ENCODE results near the gene ISM1. TPM values are rescaled to one million over a fixed set of nuclear protein-coding genes. Genes with fewer than 3 reads are reported as not detected.

Gene ISM1
- polyA plus RNA-seq (2012; ENCODE audit: missing spikeins), result not detected

DNA sequence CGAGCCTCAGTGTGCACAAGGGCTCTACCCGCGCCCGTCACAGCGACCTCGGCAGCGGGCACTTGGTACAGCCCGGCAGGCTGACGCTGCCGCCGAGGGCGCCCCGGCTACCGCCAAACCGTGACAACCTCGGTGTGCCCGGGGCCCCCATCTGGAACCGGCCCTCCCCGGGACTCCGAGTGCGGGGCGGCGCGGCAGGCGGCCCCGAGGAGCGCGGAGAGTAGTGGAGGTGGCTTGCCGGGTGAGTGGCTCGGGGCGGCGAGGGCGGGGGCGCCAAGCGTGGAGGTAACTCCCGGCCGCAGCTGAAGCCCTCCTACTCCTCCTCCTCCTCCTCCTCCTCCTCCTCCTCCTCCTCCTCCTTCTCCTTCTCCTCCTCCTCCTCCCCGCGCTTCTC, at the start of gene ISM1:
TSS of gene ISM1 (plus strand) at position 371 of the 394 bp plus-strand sequence. CDS start 503 bp downstream, outside the sequence.
- FAIRE-seq, result no peak
- TF ChIP-seq POLR2AphosphoS5 (IDR thresholded peaks at IDR 0.05; ENCODE audit: low read depth, low read length) (no peak), POLR2A (IDR thresholded peaks at IDR 0.05; ENCODE audit: low read depth, low read length) (no peak), TAF1 (IDR thresholded peaks at IDR 0.05; ENCODE audit: borderline replicate concordance, low read depth, low read length) (no peak)
- peak; percentile 14 for DNase-seq (ENCODE audit: insufficient read length)

DNA sequence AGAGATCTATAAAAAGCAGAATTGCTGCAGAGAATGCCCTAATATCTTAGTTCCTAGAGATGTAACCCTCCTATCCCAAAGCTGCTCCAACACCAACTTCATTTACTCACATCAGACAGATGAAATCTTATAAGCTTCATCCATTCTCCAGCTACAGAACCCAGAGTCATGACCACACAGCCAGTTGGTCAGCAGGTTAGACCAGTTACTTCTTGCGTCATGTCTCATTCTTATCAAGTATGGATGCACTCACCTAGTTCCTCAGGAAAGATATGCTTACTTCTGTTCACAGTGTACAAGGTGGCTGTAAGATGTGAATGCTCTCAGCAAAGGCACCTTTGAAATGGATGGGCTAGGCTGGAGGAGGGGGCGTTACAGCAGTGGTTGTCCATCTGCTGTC, 47.9 kb upstream of the ISM1 start:
- TF ChIP-seq POLR2A (IDR thresholded peaks at IDR 0.05; ENCODE audit: low read depth, low read length), result no peak
- TF ChIP-seq POLR2AphosphoS5 (IDR thresholded peaks at IDR 0.05; ENCODE audit: low read depth, low read length), result no peak
- TF ChIP-seq TAF1 (IDR thresholded peaks at IDR 0.05; ENCODE audit: borderline replicate concordance, low read depth, low read length), result no peak
- FAIRE-seq (no peak), DNase-seq (ENCODE audit: insufficient read length) (no peak)

DNA sequence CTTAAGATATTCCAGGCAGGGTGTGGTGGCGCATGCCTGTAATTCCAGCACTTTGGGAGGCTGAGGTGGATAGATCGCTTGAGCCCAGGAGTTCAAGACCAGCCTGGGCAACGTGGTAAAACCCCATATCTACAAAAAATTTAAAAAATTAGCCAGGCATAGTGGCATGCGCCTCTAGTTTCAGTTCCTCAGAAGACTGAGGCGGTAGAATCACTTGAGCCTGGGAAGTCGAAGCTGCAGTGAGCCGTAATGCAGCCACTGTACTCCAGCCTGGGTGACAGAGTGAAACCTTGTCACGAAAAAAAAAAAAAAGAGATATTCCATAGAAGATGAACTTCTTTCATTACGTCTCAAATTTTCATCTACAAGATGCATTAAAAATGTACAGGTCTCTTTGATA, 46.7 kb upstream of the ISM1 start:
- no peak for DNase-seq (ENCODE audit: insufficient read length)
- TF ChIP-seq POLR2A (IDR thresholded peaks at IDR 0.05; ENCODE audit: low read depth, low read length), result no peak
- no peak for TF ChIP-seq POLR2AphosphoS5 (IDR thresholded peaks at IDR 0.05; ENCODE audit: low read depth, low read length)
- TF ChIP-seq TAF1 (IDR thresholded peaks at IDR 0.05; ENCODE audit: borderline replicate concordance, low read depth, low read length), result no peak
- no peak for FAIRE-seq

DNA sequence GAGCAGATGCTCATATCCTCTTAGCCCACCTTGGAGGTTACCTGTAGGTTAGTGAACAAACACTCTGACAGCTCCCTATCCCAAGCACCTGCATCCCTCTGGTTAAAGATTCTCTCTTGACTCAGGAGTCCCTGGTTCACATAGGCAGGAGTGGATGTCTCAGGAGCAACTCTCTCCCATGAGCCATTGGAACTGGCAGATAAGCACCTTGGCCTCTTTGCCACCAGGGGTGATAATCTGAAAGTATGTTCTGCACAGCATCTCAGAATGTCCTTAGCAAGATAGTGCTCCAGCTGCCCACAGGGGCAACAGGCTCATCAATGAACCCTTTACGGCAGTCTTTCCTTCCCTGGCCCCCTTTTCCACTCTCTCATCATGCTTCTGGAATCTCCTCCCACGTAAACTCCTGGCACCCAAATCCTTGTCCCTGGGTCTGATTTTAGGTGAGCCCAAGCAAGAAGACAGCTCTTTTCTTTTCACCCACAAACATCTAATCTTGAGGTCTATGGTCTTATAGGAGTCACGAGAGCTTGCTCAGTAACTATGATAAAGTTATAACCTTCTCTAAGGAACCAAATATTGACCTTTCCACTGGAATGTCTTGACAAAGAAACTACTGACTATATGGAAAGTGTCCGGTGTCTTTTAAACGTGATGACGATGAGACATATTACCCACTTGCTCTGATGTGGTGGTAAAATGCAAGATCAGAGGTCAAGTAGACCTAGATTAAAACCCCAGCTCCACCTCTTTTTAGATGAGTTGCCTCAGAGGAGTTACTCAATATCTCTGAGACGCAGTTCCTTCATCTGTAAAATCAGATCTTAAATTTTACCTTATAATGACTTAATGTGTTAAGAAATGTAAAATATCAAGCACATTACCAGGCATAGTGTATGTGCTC, 39.8 kb upstream of the ISM1 start:
- FAIRE-seq, result no peak
- no peak for DNase-seq (ENCODE audit: insufficient read length)
- no peak for TF ChIP-seq POLR2A (IDR thresholded peaks at IDR 0.05; ENCODE audit: low read depth, low read length)
- TF ChIP-seq POLR2AphosphoS5 (IDR thresholded peaks at IDR 0.05; ENCODE audit: low read depth, low read length), result no peak
- TF ChIP-seq TAF1 (IDR thresholded peaks at IDR 0.05; ENCODE audit: borderline replicate concordance, low read depth, low read length), result no peak

DNA sequence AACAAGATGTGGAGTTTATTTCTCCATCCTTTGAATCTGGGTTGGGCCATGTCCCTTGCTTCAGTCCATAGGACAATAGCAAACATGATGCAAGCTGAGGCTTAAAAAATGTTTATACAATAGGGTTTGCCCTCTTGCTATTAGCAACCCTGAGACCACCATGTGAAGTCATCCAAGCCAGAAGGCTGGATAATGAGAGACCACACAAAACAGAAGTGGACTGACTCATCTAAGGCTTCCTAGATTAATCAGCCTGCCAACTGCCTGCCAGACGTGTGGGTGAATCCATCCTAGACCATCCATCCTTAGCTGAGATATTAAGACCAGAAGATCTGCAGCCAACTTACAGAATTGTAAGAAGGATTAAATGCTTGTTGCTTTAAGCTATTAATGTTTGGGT, 38.1 kb upstream of the ISM1 start:
- TF ChIP-seq TAF1 (IDR thresholded peaks at IDR 0.05; ENCODE audit: borderline replicate concordance, low read depth, low read length) (no peak), POLR2A (IDR thresholded peaks at IDR 0.05; ENCODE audit: low read depth, low read length) (no peak)
- DNase-seq (ENCODE audit: insufficient read length) (no peak), FAIRE-seq (no peak)

DNA sequence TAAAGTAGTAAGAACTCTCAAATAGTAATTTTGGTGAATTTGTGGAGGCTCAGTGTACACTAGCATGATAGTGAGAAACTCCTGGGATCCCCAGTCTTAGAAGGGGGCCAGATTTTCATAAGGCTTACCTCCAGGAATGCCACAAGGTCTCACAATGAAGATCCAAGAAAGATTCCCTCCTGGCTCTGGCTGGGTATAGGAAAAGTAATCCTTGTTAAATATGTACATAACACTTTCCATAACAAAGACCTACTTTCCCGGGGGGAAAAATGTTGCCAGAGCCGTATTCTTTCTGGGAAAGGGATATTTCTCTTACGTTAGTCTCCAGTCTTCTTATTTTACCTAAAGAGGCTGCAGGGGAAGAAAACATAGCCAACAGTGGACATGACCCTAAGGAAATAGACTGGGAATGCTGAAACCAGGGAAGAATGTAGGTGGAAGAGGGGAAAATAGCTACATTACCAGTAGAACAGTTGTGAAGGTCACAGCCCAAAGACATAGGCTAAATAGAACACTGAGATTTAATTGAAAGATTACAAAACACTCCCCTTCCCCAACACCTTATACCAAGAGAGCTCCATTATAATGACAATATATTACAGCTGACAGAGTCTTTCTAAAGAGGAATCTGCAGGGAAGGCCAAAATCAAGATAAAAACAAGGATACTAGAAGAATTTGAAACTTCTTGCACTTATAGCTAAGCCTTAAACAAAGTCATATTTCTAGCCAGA, 34.9 kb upstream of the ISM1 start:
- no peak for TF ChIP-seq POLR2AphosphoS5 (IDR thresholded peaks at IDR 0.05; ENCODE audit: low read depth, low read length)
- no peak for TF ChIP-seq TAF1 (IDR thresholded peaks at IDR 0.05; ENCODE audit: borderline replicate concordance, low read depth, low read length)
- no peak for TF ChIP-seq POLR2A (IDR thresholded peaks at IDR 0.05; ENCODE audit: low read depth, low read length)
- DNase-seq (ENCODE audit: insufficient read length), result no peak
- no peak for FAIRE-seq

DNA sequence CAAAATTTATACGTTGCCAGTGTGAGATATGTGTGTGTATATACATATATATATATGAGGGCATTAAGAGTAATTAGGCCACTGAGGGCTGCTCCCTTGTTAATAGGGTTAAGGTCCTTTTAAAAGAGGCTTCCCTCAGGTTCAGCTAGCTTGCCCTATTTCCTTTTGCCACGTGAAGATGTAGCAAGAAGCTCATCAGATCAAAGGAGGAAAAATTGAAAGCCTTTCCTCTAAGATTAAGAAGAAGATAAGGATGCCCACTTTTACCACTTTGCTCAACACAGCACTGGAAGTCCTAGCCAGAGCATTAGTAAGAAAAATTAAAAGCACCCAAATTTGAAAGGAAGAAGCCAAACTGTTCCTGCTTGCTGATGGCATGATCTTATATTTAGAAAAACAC, 33.2 kb upstream of the ISM1 start:
- TF ChIP-seq POLR2AphosphoS5 (IDR thresholded peaks at IDR 0.05; ENCODE audit: low read depth, low read length) (no peak), POLR2A (IDR thresholded peaks at IDR 0.05; ENCODE audit: low read depth, low read length) (no peak), TAF1 (IDR thresholded peaks at IDR 0.05; ENCODE audit: borderline replicate concordance, low read depth, low read length) (no peak)
- no peak for DNase-seq (ENCODE audit: insufficient read length)
- FAIRE-seq, result no peak

DNA sequence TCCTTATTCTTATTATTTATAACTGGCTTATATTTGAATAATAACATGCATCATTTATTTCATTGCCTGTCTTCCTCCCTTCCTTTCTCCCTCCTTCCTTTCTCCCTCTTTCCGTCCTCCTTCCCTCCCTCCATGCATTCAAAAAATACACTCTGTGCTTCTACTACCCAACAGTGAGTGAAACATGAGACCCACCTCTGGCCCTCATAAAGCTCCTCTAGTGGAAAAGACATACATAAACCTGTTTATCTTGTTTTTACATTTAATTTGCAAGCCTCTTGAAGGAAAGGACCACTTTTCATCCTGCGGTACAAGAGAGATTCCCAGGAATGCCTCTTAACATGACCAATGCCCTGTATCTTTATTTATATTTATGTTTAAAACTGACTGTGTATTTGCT, 21.8 kb upstream of the ISM1 start:
- FAIRE-seq (no peak), DNase-seq (ENCODE audit: insufficient read length) (no peak)
- no peak for TF ChIP-seq POLR2AphosphoS5 (IDR thresholded peaks at IDR 0.05; ENCODE audit: low read depth, low read length)
- TF ChIP-seq POLR2A (IDR thresholded peaks at IDR 0.05; ENCODE audit: low read depth, low read length), result no peak
- no peak for TF ChIP-seq TAF1 (IDR thresholded peaks at IDR 0.05; ENCODE audit: borderline replicate concordance, low read depth, low read length)

DNA sequence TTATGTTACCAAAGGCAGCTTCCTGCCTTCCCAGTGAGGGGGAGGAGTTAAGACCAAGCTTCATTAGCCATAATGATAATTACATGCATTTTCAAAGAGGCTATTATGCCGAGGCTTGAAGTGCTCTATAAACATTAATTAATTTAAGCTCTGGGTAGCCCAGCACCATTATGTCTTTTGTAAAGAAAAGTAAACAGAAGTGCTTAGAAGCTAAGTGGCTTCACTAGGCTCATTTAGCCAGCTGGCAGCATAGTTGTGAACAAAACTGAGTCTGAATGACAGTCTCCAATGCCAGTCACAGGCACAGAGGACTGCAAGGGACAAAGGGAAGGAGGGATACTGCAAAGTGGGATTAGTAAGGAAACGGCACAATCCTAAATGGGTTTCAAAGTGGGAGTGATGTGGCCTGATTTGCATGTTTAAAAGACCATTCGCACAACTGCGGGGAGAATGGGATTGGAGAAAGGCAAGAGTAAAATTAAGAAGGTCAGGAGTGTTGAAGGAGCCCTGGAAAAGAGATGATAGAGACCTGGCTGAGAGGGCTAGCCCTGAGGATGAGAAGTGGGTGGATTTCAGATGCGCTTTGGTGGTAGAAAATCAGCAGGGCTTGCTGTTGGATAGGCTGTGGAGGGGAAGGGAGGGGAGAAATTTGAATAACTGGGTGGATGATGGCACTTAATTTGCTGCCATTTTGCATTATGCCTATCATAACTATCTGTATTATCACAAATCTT, 20.1 kb upstream of the ISM1 start:
- FAIRE-seq, result no peak
- TF ChIP-seq POLR2A (IDR thresholded peaks at IDR 0.05; ENCODE audit: low read depth, low read length) (no peak), TAF1 (IDR thresholded peaks at IDR 0.05; ENCODE audit: borderline replicate concordance, low read depth, low read length) (no peak), POLR2AphosphoS5 (IDR thresholded peaks at IDR 0.05; ENCODE audit: low read depth, low read length) (no peak)
- DNase-seq (ENCODE audit: insufficient read length), result no peak

DNA sequence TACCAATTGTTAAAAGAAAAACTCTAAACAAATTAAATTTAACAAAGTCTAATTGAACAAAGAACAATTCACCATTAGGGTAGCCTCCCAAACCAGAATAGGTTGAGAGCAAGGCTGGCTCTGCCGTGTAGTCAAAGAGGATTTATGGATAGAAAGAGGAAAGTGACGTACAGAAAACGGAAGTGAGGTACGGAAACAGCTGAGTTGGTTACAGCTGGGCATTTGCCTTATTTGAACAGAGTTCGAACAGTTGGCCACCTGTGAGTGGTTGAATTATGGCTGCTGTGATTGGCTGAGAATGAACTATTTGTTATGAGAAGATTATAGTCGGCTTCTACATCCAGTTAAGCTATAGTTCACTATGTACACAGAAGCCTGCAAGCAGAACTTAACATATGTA, 18.5 kb upstream of the ISM1 start:
- no peak for DNase-seq (ENCODE audit: insufficient read length)
- no peak for FAIRE-seq

DNA sequence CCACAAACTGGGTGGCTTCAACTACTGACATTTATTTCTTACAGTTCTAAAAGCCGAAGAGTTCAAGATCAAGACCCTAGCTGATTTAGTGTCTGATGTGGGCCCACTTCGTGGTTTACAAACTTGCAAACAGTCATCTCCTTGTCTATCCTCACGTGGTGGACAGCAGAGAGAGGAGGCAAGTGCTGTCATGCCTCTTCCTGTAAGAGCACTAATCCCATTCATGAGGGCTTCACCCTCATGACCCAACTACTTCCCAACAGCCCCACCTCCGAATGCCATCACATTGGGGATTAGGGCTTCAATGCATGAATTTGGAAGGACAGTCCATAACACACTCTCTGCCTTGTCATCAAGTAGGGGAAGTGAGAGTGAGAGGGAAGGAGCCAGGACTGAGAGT, 15.6 kb upstream of the ISM1 start:
- DNase-seq (ENCODE audit: insufficient read length) (no peak), FAIRE-seq (no peak)
- no peak for TF ChIP-seq TAF1 (IDR thresholded peaks at IDR 0.05; ENCODE audit: borderline replicate concordance, low read depth, low read length)
- TF ChIP-seq POLR2A (IDR thresholded peaks at IDR 0.05; ENCODE audit: low read depth, low read length), result no peak
- no peak for TF ChIP-seq POLR2AphosphoS5 (IDR thresholded peaks at IDR 0.05; ENCODE audit: low read depth, low read length)

More for the DNA sequence above, 18.5 kb upstream of the ISM1 start:
- TF ChIP-seq POLR2AphosphoS5 (IDR thresholded peaks at IDR 0.05; ENCODE audit: low read depth, low read length), result no peak
- no peak for TF ChIP-seq TAF1 (IDR thresholded peaks at IDR 0.05; ENCODE audit: borderline replicate concordance, low read depth, low read length)
- TF ChIP-seq POLR2A (IDR thresholded peaks at IDR 0.05; ENCODE audit: low read depth, low read length), result no peak

Data from GM12892 (cell line).